ENCODE results near the gene RNF186. TPM values are rescaled to one million over a fixed set of nuclear protein-coding genes. Genes with fewer than 3 reads are reported as not detected.

Gene RNF186
- total RNA-seq, 1 donor from 2014 or later = not detected

- TF ChIP-seq POLR2A (IDR thresholded peaks at IDR 0.05) (no peak), POLR2AphosphoS5 (IDR thresholded peaks at IDR 0.05; ENCODE audit: insufficient read depth in 1 of 2, low read depth in 1 of 2) (no peak), CTCF (IDR thresholded peaks at IDR 0.05) (no peak)
- Histone ChIP-seq H3K27me3 (no peaks in the 10 kb centered on the region), H3K4me1 (no peaks in the 10 kb centered on the region), H3K27ac (no peak overlapping the region), H3K4me3 (no peak overlapping the region), H3K9me3 (no peaks in the 10 kb centered on the region), H3K36me3 (no peaks in the 10 kb centered on the region)
- DNase-seq (ENCODE audit: extremely low spot score in 2 of 2) = no peak
- intact Hi-C loops (cut with DNase I) = no loop called here
Measured at GRCh38 chr1:19812875-19813642, 2.0 kb downstream of the RNF186 start.

GRCh38 chr1:19811206-19811851 is 3.8 kb downstream of the RNF186 start:
- no peaks in the 10 kb centered on the region for H3K4me1 ChIP-seq
- intact Hi-C loops (cut with DNase I) = no loop called here
- no peaks in the 10 kb centered on the region for H3K36me3 ChIP-seq
- DNase-seq (ENCODE audit: extremely low spot score in 2 of 2) = no peak
- H3K27ac ChIP-seq = no peak overlapping the region
- no peaks in the 10 kb centered on the region for H3K9me3 ChIP-seq
- no peak overlapping the region for H3K4me3 ChIP-seq
- TF ChIP-seq CTCF (IDR thresholded peaks at IDR 0.05) = no peak
- no peak for TF ChIP-seq POLR2A (IDR thresholded peaks at IDR 0.05)
- TF ChIP-seq POLR2AphosphoS5 (IDR thresholded peaks at IDR 0.05; ENCODE audit: insufficient read depth in 1 of 2, low read depth in 1 of 2) = no peak
- no peaks in the 10 kb centered on the region for H3K27me3 ChIP-seq

- Histone ChIP-seq H3K36me3 (no peaks in the 10 kb centered on the region), H3K4me1 (no peaks in the 10 kb centered on the region), H3K4me3 (no peak overlapping the region), H3K27ac (no peak overlapping the region), H3K27me3 (no peaks in the 10 kb centered on the region), H3K9me3 (no peaks in the 10 kb centered on the region)
- intact Hi-C loops (cut with DNase I) = no loop called here
- TF ChIP-seq POLR2A (IDR thresholded peaks at IDR 0.05) = no peak
- TF ChIP-seq CTCF (IDR thresholded peaks at IDR 0.05) = no peak
- no peak for TF ChIP-seq POLR2AphosphoS5 (IDR thresholded peaks at IDR 0.05; ENCODE audit: insufficient read depth in 1 of 2, low read depth in 1 of 2)
- no peak for DNase-seq (ENCODE audit: extremely low spot score in 2 of 2)
Measured at GRCh38 chr1:19809044-19809750, 5.9 kb downstream of the RNF186 start.

GRCh38 chr1:19808351-19808750 is 6.7 kb downstream of the RNF186 start:
- intact Hi-C loops (cut with DNase I) = no loop called here
- no peaks in the 10 kb centered on the region for H3K36me3 ChIP-seq
- DNase-seq (ENCODE audit: extremely low spot score in 2 of 2) = no peak
- H3K4me1 ChIP-seq = no peaks in the 10 kb centered on the region
- no peak overlapping the region for H3K27ac ChIP-seq
- H3K9me3 ChIP-seq = no peaks in the 10 kb centered on the region
- H3K4me3 ChIP-seq = no peak overlapping the region
- H3K27me3 ChIP-seq = no peaks in the 10 kb centered on the region
- TF ChIP-seq CTCF (IDR thresholded peaks at IDR 0.05) (no peak), POLR2AphosphoS5 (IDR thresholded peaks at IDR 0.05; ENCODE audit: insufficient read depth in 1 of 2, low read depth in 1 of 2) (no peak), POLR2A (IDR thresholded peaks at IDR 0.05) (no peak)

Measured in vagina (tissue), 2 donors.